SK-N-MC (cell line): ENCODE measurements around the gene SMIM33.
A peak's percentile ranks its signal among the peaks of the same experiment; 100 is the strongest.
"Not testable (repeated sequence)": the region's sequence is repeated elsewhere in the genome, so short reads cannot be mapped to it uniquely, and the experiment has no call there.

ENCODE experiments used
- DNase-seq: peaks from one replicate; pipeline ENCODE4 v3.0.0-alpha.2; 2011; ENCODE audit warnings: low read depth, low spot score
- H3K27ac ChIP-seq: fragments of 200-600 bp; sonication (generic); 2 replicates; pipeline ENCODE4 v1.5.1; 2016; ENCODE audit warnings: mixed run types
- H3K36me3 ChIP-seq: fragments of 200-600 bp; sonication (generic); 2 replicates; pipeline ENCODE4 v1.6.1; 2017; ENCODE audit warnings: antibody characterized with exemption, low read length, mixed read lengths; ENCODE audit not compliant: insufficient read depth
- H3K4me3 ChIP-seq: fragments of 200-600 bp; sonication (generic); 2 replicates; pipeline ENCODE4 v1.5.1; 2016
- H3K9ac ChIP-seq: fragments of 200-600 bp; sonication (generic); 2 replicates; pipeline ENCODE4 v1.8.0; 2017; ENCODE audit warnings: mixed run types, mixed read lengths; ENCODE audit not compliant: insufficient read length
- H3K9me3 ChIP-seq: fragments of 200-600 bp; sonication (generic); 2 replicates; pipeline ENCODE4 v1.6.1; 2017; ENCODE audit warnings: low read depth, mild to moderate bottlenecking, antibody characterized with exemption, low read length, moderate library complexity, mixed read lengths
- EZH2 ChIP-seq: fragments of 200-600 bp; sonication (generic); IDR thresholded peaks from one replicate; pipeline ENCODE4 v1.6.1; 2017; ENCODE audit warnings: antibody characterized with exemption
- FOXP2 ChIP-seq: optimal IDR thresholded peaks from 2 replicates; pipeline ENCODE3; 2011; ENCODE audit warnings: mild to moderate bottlenecking, moderate library complexity; ENCODE audit not compliant: insufficient read depth; ENCODE audit errors: extremely low read length, control extremely low read depth
- POLR2AphosphoS5 ChIP-seq: IDR thresholded peaks from 2 replicates; pipeline ENCODE4 v1.6.1; 2012; ENCODE audit warnings: mild to moderate bottlenecking, low read depth, low read length, borderline replicate concordance

Gene SMIM33

DNA sequence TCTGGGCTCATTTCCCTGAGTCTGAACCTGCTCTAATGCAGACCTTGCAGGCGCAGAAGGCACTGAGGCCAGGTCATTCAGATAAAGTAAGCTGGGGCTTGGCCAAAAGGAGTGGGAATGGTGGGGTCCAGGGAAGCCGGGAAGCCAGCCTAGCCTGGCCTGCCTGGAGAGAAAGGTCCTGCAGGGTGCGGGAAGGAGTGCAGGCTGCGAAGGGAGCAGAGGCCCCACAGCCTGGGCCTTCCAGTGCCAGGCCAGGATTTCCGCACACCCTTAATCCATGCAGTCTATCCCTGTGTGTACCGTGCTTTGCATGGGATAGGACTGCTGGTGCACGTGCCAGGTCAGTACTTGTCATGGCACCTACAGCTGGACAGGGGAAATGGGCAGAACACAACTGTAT is 15.4 kb downstream of the SMIM33 start:
- Histone ChIP-seq H3K9me3 (no peaks in the 10 kb centered on the region), H3K27ac (no peak overlapping the region), H3K36me3 (no peaks in the 10 kb centered on the region), H3K9ac (no peak overlapping the region), H3K4me3 (no peak overlapping the region)
- no peak for DNase-seq
- TF ChIP-seq FOXP2 (no peak), EZH2 (no peak), POLR2AphosphoS5 (no peak)

DNA sequence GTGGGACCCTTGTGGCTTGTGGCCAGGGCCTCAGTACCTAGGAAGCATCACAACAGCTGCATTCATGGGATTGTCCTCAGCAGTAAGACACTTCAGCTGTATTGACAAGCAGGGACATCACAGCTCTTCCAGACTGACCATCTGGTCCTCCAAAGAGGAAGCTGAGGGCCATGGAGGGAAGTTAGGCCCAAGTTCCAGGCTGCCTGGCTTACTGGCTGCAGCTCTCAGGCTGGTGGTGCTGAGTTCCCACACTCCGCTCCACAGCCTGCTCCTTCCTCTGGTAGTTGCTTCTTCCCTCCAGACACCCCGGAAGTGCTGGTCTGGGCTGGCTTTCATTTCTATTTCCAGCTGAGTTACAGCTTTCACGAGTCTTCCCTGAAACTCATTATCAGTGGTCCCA is 17.5 kb downstream of the SMIM33 start:
- DNase-seq, result no peak
- Histone ChIP-seq H3K27ac (no peak overlapping the region), H3K36me3 (no peaks in the 10 kb centered on the region), H3K9ac (no peak overlapping the region), H3K9me3 (no peaks in the 10 kb centered on the region), H3K4me3 (no peak overlapping the region)
- no peak for TF ChIP-seq POLR2AphosphoS5
- TF ChIP-seq EZH2, result no peak
- no peak for TF ChIP-seq FOXP2

DNA sequence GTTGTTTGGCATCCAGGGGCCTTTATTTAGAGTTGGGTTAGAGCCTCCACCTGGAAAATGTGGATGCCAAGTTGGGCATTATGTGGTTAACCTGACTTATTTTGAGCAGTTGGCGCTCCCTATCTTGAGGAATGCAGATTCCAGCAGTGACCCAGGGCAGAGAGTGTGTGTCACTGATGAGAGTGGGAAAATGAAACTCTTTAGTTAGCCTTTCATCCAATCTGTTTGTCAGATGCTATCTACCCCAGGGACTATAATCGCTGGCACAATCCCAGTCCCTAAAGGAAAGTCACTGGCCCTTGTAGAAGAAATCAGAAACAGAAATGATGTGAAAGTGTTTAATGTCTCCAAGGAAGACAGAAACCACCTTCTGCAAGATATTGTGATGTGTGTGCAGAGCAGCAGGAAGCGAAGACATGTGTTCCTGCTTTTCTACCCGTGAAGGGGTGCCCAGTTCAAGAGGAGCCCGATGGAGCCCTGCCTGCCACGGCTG is 21.9 kb downstream of the SMIM33 start:
- H3K9ac ChIP-seq, result peak overlapping the region; percentile 32
- H3K4me3 ChIP-seq, result peak overlapping the region; percentile 47
- H3K36me3 ChIP-seq, result no peaks in the 10 kb centered on the region
- DNase-seq, result no peak
- H3K27ac ChIP-seq, result peak overlapping the region; percentile 34; the same call in 1 of the 2 replicates
- H3K9me3 ChIP-seq, result no peaks in the 10 kb centered on the region
- TF ChIP-seq FOXP2 (no peak), EZH2 (no peak), POLR2AphosphoS5 (no peak)

DNA sequence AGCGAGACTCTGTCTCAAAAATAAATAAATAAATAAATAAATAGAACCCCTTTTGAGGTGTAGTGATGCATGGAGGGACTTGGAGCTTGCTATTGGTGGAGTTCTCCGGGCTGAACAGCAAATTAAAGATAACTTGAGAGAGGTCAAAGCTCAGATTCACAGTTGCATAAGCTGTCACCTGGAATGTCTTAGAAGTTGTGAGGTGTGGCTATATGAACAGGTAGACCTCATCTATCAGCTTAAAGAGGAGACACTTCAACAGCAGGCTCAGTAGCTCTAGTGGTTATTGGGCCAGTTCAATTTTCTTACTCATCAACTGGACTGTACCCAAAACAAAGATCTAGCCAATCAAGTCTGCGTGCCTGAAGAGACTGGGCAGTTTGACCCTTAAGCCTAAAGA is 23.5 kb downstream of the SMIM33 start:
- no peak for DNase-seq
- Histone ChIP-seq H3K4me3 (no peak overlapping the region), H3K36me3 (no peaks in the 10 kb centered on the region), H3K9me3 (no peaks in the 10 kb centered on the region), H3K27ac (no peak overlapping the region), H3K9ac (no peak overlapping the region)
- TF ChIP-seq POLR2AphosphoS5 (no peak), EZH2 (no peak), FOXP2 (no peak)

DNA sequence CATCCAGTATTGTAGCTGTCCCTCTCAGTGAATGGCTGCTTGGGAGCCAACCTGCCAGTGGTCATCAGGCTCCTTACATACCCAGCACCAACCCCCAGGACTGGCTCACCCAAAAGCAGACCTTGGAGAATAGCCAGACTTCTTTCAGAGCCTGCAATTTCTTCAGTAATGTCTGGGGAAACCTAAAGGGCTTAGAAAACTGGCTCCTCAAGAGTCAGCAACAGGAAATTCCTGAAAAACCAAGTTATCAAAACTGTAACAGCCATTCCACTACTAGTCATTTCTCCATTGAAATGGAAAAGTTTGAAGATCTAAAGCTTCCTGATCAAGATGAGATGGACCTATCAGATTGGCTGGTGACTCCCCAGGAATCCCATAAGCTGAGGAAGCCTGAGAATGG is 24.0 kb downstream of the SMIM33 start:
- Histone ChIP-seq H3K4me3 (no peak overlapping the region), H3K9me3 (no peaks in the 10 kb centered on the region), H3K36me3 (no peaks in the 10 kb centered on the region), H3K9ac (no peak overlapping the region), H3K27ac (0 out of 2 replicates have a peak overlapping the region, but pooled peaks have one; percentile 9)
- TF ChIP-seq EZH2, result no peak
- no peak for TF ChIP-seq FOXP2
- no peak for TF ChIP-seq POLR2AphosphoS5
- DNase-seq, result no peak

DNA sequence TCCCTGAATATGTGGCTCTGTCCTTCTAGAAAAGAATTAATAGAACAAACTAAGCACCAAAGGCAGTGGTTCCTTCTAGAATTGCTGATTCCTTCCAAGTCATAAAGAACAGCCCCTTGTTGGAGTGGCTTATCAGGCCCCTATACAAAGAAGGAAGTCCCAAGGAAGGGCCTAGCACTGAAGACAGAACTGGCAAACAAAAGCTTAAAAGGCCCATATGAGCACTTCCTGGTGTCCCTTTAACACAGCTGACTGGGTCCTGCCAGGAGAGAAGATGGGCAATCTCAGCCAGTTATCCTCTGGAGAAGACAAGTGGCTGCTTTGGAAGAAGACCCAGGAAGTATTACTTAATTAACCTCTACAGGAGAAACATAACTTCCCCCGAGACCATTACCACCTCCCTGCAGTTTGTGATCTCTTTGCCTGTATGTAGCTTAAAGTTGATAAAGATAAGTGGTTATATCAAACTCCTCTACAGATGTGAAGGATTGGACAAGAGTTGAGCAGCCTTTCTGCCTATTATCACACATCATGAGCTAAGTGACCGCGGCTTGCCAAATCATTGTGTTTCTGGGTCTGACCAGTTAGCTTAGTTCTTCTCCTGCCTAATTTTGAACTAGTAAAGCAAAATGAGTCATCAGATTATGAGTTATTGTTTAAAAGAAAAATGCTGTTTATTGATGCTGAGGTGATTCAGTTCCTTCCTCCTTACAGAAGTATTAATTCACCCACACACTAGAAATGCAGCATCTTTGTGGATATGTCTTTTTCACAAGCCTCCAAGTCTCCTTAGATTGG is 25.0 kb downstream of the SMIM33 start:
- no peak for DNase-seq
- Histone ChIP-seq H3K9me3 (no peaks in the 10 kb centered on the region), H3K36me3 (no peaks in the 10 kb centered on the region), H3K27ac (no peak overlapping the region), H3K4me3 (no peak overlapping the region), H3K9ac (no peak overlapping the region)
- TF ChIP-seq POLR2AphosphoS5 (no peak), FOXP2 (no peak), EZH2 (no peak)

DNA sequence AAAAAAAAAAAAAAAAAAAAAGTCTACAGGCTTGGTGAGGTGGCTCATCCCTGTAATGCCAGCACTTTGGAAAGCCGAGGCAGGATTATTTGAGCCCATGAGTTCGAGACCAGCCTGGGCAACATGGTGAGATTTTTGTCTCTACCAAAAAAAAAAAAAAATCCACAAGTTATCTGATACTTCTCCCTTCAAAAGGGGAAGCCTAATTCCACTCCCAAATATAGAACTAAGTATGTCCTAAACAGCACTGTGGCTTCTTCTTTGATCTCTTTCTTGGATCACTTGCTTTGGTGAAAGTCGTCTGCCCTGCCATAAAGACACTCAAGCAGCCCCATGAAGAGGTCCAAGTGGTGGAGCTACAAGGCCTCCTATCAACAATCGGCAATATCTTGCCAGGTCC is 30.6 kb downstream of the SMIM33 start:
- Histone ChIP-seq H3K36me3 (no peaks in the 10 kb centered on the region), H3K9ac (no peak overlapping the region), H3K27ac (no peak overlapping the region), H3K4me3 (no peak overlapping the region), H3K9me3 (no peaks in the 10 kb centered on the region)
- no peak for TF ChIP-seq POLR2AphosphoS5
- no peak for DNase-seq

DNA sequence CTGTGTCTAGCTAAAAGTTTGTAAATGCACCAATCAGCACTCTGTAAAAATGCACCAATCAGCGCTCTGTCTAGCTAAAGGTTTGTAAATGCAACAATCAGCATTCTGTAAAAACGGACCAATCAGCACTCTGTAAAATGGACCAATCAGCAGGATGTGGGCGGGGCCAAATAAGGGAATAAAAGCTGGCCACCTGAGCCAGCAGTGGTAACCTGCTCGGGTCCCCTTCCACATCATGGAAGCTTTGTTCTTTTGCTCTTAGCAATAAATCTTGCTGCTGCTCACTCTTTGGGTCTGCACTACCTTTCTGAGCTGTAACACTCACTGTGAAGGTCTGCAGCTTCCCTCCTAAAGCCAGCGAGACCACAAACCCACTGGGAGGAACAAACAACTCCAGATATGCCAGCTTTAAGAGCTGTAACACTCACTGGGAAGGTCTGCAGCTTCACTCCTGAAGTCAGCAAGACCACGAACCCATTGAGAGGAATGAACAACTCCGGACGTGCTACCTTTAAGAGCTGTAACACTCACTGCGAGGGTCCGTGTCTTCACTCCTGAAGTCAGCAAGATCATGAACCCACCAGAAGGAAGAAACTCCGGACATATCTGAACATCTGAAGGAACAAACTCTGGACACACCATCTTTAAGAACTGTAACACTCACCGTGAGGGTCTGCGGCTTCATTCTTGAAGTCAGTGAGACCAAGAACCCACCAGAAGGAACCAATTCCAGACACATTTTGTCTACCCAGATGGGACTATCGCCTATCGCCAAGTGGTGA is 32.4 kb downstream of the SMIM33 start:
- H3K27ac ChIP-seq, H3K9me3 ChIP-seq, DNase-seq, H3K9ac ChIP-seq, H3K4me3 ChIP-seq, H3K36me3 ChIP-seq: not testable (repeated sequence)

DNA sequence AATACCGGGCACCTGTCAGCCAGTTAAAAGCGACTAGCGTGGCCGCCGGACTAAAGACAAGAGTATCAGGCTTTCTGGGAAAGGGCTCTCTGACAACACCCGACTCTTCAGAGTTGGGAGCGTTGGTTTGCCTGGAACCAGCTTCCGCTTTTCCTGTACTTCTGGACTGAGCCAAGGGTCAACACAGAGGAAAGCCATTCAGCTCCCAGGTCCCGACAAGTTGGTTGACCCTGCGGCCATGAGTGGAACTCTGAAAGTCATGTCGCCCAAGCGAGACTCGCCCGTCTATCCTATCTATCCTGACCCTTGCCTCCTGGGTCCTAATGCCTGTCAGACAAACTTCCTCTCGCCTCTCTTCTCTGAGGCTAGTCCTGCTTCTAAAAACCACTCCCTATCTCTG is 33.1 kb downstream of the SMIM33 start:
- not testable (repeated sequence) for H3K36me3 ChIP-seq, H3K9me3 ChIP-seq, H3K9ac ChIP-seq, H3K4me3 ChIP-seq, DNase-seq, H3K27ac ChIP-seq

DNA sequence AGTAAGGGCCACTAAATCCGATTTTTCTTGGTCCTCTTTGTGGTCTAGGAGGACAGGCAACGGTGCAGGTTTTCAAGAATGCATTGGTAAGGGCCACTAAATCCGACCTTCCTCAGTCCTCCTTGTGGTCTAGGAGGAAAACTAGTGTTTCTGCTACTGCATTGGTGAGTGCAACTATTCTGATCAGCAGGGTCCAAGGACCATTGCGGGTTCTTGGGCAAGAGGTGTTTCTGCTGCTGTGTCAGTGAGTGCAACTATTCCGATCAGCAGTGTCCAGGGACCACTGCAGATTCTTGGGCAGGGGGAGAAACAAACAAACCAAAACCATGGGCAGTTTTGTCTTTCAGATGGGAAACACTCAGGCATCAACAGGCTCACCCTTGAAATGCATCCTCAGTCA is 33.9 kb downstream of the SMIM33 start:
- not testable (repeated sequence) for H3K4me3 ChIP-seq, DNase-seq, H3K27ac ChIP-seq, H3K36me3 ChIP-seq, H3K9ac ChIP-seq, H3K9me3 ChIP-seq
